Smooth muscle cell (in vitro differentiated cells): ENCODE measurements around the gene MUC20. TPM values are rescaled to one million over a fixed set of nuclear protein-coding genes. Genes with fewer than 3 reads are reported as not detected.
"Not testable (repeated sequence)": the region's sequence is repeated elsewhere in the genome, so short reads cannot be mapped to it uniquely, and the experiment has no call there.

Source experiments
- DNase-seq: peaks from one replicate; lab custom pipeline; 2025; ENCODE audit not compliant: unreplicated experiment; lab: John Stamatoyannopoulos, UW
- H2AFZ ChIP-seq: fragments of 200-600 bp; sonication (generic); 2 replicates; pipeline ENCODE4 v1.6.0; 2016; ENCODE audit warnings: antibody characterized with exemption, low read depth, mild to moderate bottlenecking
- H3F3A ChIP-seq: fragments of 200-600 bp; sonication (generic); 2 replicates; pipeline ENCODE4 v1.6.0; 2017; ENCODE audit warnings: antibody characterized with exemption, low read depth
- H3K27ac ChIP-seq: fragments of 200-600 bp; sonication (generic); 2 replicates; pipeline ENCODE4 v1.5.1; 2016; ENCODE audit warnings: low read depth, mild to moderate bottlenecking
- H3K27me3 ChIP-seq: fragments of 200-600 bp; sonication (generic); 2 replicates; pipeline ENCODE4 v1.6.1; 2016; ENCODE audit warnings: low read depth, mild to moderate bottlenecking
- H3K36me3 ChIP-seq: fragments of 200-600 bp; sonication (generic); 2 replicates; pipeline ENCODE4 v1.5.1; 2016; ENCODE audit warnings: low read depth
- H3K4me1 ChIP-seq: fragments of 200-600 bp; sonication (generic); 2 replicates; pipeline ENCODE4 v1.5.1; 2016; ENCODE audit warnings: low read depth
- H3K4me2 ChIP-seq: fragments of 200-600 bp; sonication (generic); 2 replicates; pipeline ENCODE4 v1.6.0; 2016; ENCODE audit warnings: mild to moderate bottlenecking
- H3K4me3 ChIP-seq: fragments of 200-600 bp; sonication (generic); 2 replicates; pipeline ENCODE4 v1.5.1; 2016; ENCODE audit warnings: mild to moderate bottlenecking
- H3K79me2 ChIP-seq: fragments of 200-600 bp; sonication (generic); 2 replicates; pipeline ENCODE4 v1.6.0; 2016; ENCODE audit warnings: low read depth, mild to moderate bottlenecking
- H3K9ac ChIP-seq: fragments of 200-600 bp; sonication (generic); 2 replicates; pipeline ENCODE4 v1.6.0; 2016; ENCODE audit warnings: low read depth
- H3K9me3 ChIP-seq: fragments of 200-600 bp; sonication (generic); replicated peaks from 2 replicates; pipeline ENCODE4 v1.5.1; 2016; ENCODE audit warnings: low read depth
- H4K20me1 ChIP-seq: fragments of 200-600 bp; sonication (generic); 2 replicates; pipeline ENCODE4 v1.6.0; 2016; ENCODE audit warnings: low read depth
- CTCF ChIP-seq: fragments of 200-600 bp; sonication (generic); IDR thresholded peaks from 2 replicates; pipeline ENCODE4 v1.5.1; 2017; ENCODE audit warnings: borderline replicate concordance, mild to moderate bottlenecking, antibody characterized with exemption; ENCODE audit not compliant: insufficient read depth, poor library complexity, severe bottlenecking
- WGBS: methylation state at CpG from one replicate; pipeline ENCODE4 v1.1.7; 2016; ENCODE audit warnings: low lambda C conversion rate; 5-methylcytosine and 5-hydroxymethylcytosine counted together
- polyA plus RNA-seq: library from polyadenylated mRNA; unstranded; fragments of >200 nt; fragmentation: Nextera tagmentation; extraction: Ambion mirVana; gene quantifications from 2 replicates; pipeline ENCODE4 v1.2.1, GENCODE V29; 2016
- total RNA-seq: library from RNA; depleted of rRNA; stranded (reverse); fragments of >200 nt; gene quantifications from 2 replicates; pipeline ENCODE4 v1.2.3, GENCODE V29; 2014

MUC20 gene
- total and polyA plus RNA-seq, 2 experiments from 2014 or later: 2.5 to 5.9 TPM

GRCh38 chr3:195725916-195726740 is 5.3 kb downstream of the MUC20 start:
- not testable (repeated sequence) for H3F3A ChIP-seq, H3K4me2 ChIP-seq, H3K27me3 ChIP-seq, H4K20me1 ChIP-seq, H2AFZ ChIP-seq, DNase-seq, H3K4me3 ChIP-seq, H3K36me3 ChIP-seq, H3K79me2 ChIP-seq, H3K9me3 ChIP-seq, H3K4me1 ChIP-seq, H3K9ac ChIP-seq, H3K27ac ChIP-seq
- WGBS: 93% methylated on average over 32 of the region's 32 CpGs

GRCh38 chr3:195727606-195728195 is 6.9 kb downstream of the MUC20 start:
- no peaks in the 10 kb centered on the region for H3K9me3 ChIP-seq
- no peaks in the 10 kb centered on the region for H3K27me3 ChIP-seq
- no peak overlapping the region for H3K27ac ChIP-seq
- no peak overlapping the region for H3K9ac ChIP-seq
- H3K79me2 ChIP-seq: no peaks in the 10 kb centered on the region
- no peak overlapping the region for H2AFZ ChIP-seq
- WGBS: 78% methylated on average over 7 of the region's 7 CpGs
- no peaks in the 10 kb centered on the region for H4K20me1 ChIP-seq
- no peaks in the 10 kb centered on the region for H3K4me1 ChIP-seq
- H3K4me3 ChIP-seq: no peak overlapping the region
- H3F3A ChIP-seq: no peaks in the 10 kb centered on the region
- no peak overlapping the region for H3K4me2 ChIP-seq
- TF ChIP-seq CTCF: no peak
- no peaks in the 10 kb centered on the region for H3K36me3 ChIP-seq
- no peak for DNase-seq

GRCh38 chr3:195728789-195729188 is 8.0 kb downstream of the MUC20 start:
- not testable (repeated sequence) for H3K9ac ChIP-seq, H3K4me2 ChIP-seq, H3K27me3 ChIP-seq, H3K4me3 ChIP-seq, H4K20me1 ChIP-seq, H3K79me2 ChIP-seq, H3K4me1 ChIP-seq, H3K9me3 ChIP-seq, H3K36me3 ChIP-seq, DNase-seq, H2AFZ ChIP-seq, H3K27ac ChIP-seq, H3F3A ChIP-seq
- WGBS: 88% methylated on average over 5 of the region's 5 CpGs

- Histone ChIP-seq H4K20me1 (no peaks in the 10 kb centered on the region), H3K9me3 (no peaks in the 10 kb centered on the region), H3K36me3 (no peaks in the 10 kb centered on the region), H3F3A (no peaks in the 10 kb centered on the region), H3K4me1 (no peaks in the 10 kb centered on the region), H3K9ac (no peak overlapping the region), H2AFZ (no peak overlapping the region), H3K27ac (no peak overlapping the region), H3K27me3 (no peaks in the 10 kb centered on the region), H3K4me2 (no peak overlapping the region), H3K4me3 (no peak overlapping the region), H3K79me2 (no peaks in the 10 kb centered on the region)
- TF ChIP-seq CTCF: no peak
- 88% methylated on average over 18 of the region's 18 CpGs for WGBS
- no peak for DNase-seq
Measured at GRCh38 chr3:195729476-195730251, 8.9 kb downstream of the MUC20 start.
